Measurements from ENCODE around the gene PCDH12.

GRCh38 chr5:141931694-141932093 is 26.3 kb downstream of the PCDH12 start:
- TF ChIP-seq CTCF (conservative IDR thresholded peaks at IDR 0.05; ENCODE audit: low read length) = no peak
- TF ChIP-seq EZH2phosphoT487 (IDR thresholded peaks at IDR 0.05; ENCODE audit: borderline replicate concordance) = no peak

Measured in Loucy (cell line).